Activated naive CD4-positive, alpha-beta T cell treated with anti-CD3 and anti-CD28 coated beads, Interleukin-2, amount 10 ng/mL, durations not matched to agents 7 days and 5 days (primary cell): ENCODE results near the gene TFAP2B.

ENCODE experiments used
- CTCF ChIA-PET: fragments of 350-600 bp; sonication (Branson Sonifier 250); formaldehyde crosslinking; loops from one replicate; lab custom pipeline; 2021; ENCODE audit warnings: antibody characterized with exemption; lab: Charles Lee
- DNase-seq: peaks from one replicate; pipeline ENCODE4 v3.0.0-alpha.2; 2020
- H3K27ac Mint-ChIP-seq: one replicate; pipeline ENCODE4 v1.8.0; 2021; ENCODE audit warnings: mild to moderate bottlenecking, moderate library complexity, mixed read lengths
- H3K27me3 Mint-ChIP-seq: one replicate; pipeline ENCODE4 v1.8.0; 2021; ENCODE audit warnings: mild to moderate bottlenecking, mixed read lengths
- H3K36me3 Mint-ChIP-seq: one replicate; pipeline ENCODE4 v1.8.0; 2021; ENCODE audit warnings: mixed read lengths
- H3K4me1 Mint-ChIP-seq: one replicate; pipeline ENCODE4 v1.8.0; 2021; ENCODE audit warnings: mixed read lengths
- H3K4me3 Mint-ChIP-seq: one replicate; pipeline ENCODE4 v1.8.0; 2021; ENCODE audit warnings: mild to moderate bottlenecking, moderate library complexity, mixed read lengths
- H3K9me3 Mint-ChIP-seq: one replicate; pipeline ENCODE4 v1.8.0; 2021; ENCODE audit warnings: mixed read lengths

TFAP2B gene

GRCh38 chr6:50890579-50890978 is 71.9 kb downstream of the TFAP2B start:
- DNase-seq: no peak
- no peak overlapping the region for H3K4me3 Mint-ChIP-seq
- no peaks in the 10 kb centered on the region for H3K4me1 Mint-ChIP-seq
- no peaks in the 10 kb centered on the region for H3K27me3 Mint-ChIP-seq
- CTCF ChIA-PET: no interaction called here
- H3K36me3 Mint-ChIP-seq: no peaks in the 10 kb centered on the region
- H3K27ac Mint-ChIP-seq: no peak overlapping the region
- H3K9me3 Mint-ChIP-seq: no peaks in the 10 kb centered on the region

- CTCF ChIA-PET: no interaction called here
- Mint-ChIP-seq H3K4me3 (no peak overlapping the region), H3K9me3 (no peaks in the 10 kb centered on the region), H3K27ac (no peak overlapping the region), H3K4me1 (no peaks in the 10 kb centered on the region), H3K27me3 (no peaks in the 10 kb centered on the region), H3K36me3 (no peaks in the 10 kb centered on the region)
- DNase-seq: no peak
Observed at GRCh38 chr6:50891290-50891689, 72.6 kb downstream of the TFAP2B start.
